Activated CD4-positive, alpha-beta T cell treated with anti-CD3 and anti-CD28 coated beads for 24 hours (primary cell): ENCODE measurements around the gene SYNE2.

ENCODE experiments used
- DNase-seq, 2 donors: peaks; one replicate each; pipeline ENCODE4 v3.0.0-alpha.2; 2020; ENCODE audit warnings: low read depth in 2 of 2

SYNE2 gene

DNA sequence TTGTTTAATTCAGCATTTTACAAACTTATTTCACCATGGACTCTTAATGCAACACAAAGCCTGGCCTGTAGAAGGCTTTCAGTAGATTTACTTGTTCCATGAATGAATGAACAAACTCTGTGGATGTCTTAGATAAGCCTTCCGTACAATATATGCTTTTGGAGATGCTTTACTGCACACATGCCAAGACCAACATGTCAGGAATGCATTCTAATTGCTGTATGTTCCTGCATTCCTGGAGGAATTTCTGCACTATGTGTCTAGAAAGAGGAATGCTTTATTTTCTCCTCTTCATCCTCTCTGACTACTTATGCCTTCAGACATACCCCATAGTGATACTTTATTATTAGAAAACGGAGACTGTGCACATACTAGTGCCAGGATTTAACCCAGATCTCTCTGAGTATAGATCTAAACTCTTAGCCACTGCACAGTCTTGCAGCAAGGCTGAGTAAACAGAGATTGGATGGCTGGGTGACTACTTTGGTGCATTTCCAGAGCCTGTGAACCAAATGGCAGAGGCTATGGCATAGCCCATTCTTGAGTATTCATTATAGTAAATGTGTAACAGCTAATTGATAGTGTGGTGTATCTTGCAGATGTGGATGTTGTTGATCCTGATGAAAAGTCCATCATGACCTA, 108.2 kb downstream of the SYNE2 start:
- DNase-seq: no peak

DNA sequence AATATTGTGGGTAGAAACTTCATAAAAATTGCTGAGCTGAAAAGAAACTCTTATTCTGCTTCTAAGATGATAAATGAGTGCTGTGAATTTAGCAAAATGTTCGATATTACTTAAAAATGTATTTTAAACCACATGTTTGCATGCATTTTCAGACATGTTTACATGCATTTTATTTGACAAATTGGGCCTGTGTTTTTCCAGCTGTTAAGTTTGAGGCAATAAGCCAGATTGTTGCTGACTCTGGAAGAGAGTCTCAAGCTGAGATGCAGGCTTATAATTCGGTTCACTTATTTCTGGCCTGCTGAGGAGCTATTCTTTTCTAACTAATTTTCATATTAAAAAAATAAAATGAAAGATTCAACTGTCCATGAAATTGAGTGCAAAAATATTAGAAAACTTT, 110.1 kb downstream of the SYNE2 start:
- no peak for DNase-seq

DNA sequence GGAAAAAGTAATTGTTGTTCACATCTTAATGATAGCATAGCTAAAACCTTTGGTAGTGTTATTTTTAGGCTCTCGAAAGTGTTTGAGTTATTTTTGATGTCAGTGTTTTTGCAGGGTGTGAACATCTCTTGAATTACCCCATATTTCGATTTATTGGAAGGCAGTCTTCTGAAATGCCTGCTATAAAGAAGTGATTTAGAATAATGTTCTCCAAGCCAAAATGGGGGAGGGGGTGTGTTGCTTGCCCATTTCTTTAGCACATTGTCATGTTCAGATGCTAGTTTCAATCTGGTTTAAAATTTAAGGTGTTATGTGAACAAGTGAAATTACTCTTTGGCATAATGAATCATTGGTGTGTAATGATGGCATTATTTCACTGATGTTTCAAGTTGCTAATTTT, 110.6 kb downstream of the SYNE2 start:
- DNase-seq: no peak

DNA sequence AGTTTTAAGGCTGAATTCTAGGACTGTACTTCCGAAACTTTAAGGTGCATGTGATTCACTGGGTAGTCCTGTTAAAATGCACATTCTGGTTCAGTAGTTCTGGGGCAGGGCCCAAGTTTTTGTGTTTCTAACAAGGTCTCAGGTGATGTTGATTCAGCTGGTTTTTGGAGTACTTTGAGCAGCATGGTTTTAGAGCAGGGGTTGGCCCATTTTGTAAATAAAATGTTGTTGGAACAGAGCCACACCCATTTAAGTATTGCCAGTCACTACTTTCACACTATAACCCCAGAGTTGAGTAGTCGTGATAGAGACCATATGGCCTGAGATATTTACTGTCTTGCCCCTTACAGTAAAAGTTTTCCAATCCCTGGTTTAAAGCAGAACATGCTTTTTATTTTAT, 111.3 kb downstream of the SYNE2 start:
- DNase-seq: no peak

DNA sequence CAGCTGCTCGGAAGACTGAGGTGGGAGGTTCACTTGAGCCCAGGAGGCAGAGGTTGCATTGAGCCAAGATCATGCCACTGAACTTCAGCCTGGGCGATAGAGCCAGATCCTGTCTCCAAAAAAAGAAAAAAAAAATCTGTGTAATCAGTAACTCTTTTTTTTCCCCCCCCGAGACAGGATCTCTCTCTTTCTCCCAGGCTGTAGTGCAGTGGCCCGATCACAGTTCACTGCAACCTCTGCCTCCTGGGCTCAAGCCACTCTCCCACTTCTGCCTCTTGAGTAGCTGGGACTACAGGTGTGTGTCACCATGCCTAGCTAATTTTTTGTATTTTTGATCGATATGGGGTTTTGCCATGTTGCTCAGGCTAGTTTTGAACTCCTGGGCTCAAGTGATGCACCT, 113.6 kb downstream of the SYNE2 start:
- DNase-seq: no peak

DNA sequence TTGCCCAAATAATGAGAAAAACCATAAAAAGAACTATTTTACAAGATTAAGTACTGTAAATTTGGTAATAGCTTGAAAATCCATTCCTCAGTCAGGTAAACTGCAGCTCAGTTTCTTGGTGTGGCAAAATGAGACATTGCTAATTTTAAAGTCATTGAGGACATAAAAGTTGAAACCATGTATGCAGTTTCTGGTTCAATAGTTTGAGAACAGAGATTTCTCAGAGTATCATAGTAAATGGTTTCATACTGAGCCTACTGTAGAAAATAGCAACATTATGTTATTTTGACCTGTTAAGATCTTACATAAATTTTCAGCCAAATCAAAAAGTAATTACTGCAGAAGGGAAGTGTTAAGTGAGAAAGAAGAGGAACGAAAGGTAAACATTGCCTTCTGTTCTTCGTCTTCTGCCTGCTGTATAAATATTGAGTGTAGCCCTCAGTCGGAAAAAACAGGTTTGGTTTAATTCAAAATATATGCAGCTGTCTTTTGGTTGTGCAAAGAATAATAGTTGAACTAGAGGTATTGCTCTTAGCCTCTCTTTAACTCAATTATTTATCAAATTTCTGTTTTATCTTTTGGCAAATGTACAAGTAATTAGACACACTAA, 119.6 kb downstream of the SYNE2 start:
- no peak for DNase-seq

DNA sequence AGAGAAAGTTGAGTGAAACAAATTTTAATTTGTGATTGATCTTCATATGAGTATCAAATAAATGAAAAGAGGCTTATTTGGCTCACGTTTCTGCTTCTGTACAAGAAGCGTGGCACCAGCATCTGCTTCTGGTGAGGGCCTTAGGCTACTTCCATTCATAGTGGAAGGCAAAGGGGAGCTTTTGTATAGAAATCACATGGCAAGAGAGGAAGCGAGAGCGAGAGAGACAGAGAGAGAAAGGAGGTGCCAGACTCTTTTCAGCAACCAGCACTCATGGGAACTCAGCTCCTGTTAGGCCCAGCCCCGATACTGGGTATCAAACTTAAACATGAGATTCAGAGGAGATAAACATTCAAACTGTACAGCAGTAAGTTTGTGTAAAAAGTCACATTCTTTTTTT, 121.4 kb downstream of the SYNE2 start:
- no peak for DNase-seq

DNA sequence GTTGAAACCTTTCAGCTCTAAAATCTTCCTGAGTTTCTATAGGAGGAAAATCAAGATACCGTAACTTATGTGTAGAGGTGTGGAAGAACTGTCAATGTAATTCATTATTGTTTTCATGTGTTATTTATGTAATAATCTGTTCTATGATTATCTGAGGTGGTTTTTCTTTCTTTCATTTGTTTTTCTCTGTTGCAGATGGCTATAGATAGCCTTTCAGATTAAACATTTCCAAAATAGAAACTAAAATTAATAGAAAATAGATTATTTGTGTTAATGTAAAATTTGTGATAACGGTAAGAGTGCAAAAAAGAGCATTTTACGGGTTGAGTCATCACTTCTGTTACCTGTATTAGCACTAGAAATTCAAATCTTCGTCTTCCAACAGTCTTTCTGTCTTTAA, 128.8 kb downstream of the SYNE2 start:
- DNase-seq: no peak

DNA sequence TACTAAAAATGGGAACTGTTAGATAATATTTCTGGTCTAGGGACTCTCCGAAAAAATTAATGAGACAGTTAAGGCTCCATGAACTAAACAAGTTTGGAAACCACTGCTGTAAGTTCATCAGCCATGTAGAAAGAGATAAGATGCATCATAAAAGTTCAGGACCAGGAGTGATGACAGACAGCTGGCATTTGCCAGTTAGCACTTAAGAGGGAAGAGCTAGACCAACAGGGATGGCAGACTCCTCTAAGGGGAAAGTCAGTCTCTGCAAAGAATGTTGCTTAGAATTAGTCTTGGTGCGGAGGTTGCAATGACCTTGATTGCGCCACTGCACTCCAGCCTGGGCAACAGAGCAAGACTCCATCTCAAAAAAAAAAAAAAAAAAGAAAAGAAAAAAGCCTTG, 129.4 kb downstream of the SYNE2 start:
- no peak for DNase-seq

DNA sequence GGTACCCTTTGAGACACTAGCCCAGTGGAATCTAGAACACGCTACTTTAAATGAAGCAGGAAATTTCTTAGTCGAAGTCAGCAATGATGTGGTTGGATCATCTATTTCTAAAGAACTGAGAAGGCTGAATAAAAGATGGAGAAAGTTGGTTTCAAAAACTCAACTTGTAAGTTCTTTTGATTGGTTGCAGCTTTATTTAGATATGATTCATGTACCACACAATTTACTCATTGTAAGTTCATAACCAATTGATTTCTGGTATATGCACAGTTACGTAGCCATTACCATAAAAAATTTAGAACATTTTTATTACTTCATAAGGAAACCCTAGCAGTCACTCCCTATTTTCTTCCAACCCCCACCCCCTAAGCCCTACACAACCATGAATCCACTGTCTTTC, 129.8 kb downstream of the SYNE2 start:
- no peak for DNase-seq

DNA sequence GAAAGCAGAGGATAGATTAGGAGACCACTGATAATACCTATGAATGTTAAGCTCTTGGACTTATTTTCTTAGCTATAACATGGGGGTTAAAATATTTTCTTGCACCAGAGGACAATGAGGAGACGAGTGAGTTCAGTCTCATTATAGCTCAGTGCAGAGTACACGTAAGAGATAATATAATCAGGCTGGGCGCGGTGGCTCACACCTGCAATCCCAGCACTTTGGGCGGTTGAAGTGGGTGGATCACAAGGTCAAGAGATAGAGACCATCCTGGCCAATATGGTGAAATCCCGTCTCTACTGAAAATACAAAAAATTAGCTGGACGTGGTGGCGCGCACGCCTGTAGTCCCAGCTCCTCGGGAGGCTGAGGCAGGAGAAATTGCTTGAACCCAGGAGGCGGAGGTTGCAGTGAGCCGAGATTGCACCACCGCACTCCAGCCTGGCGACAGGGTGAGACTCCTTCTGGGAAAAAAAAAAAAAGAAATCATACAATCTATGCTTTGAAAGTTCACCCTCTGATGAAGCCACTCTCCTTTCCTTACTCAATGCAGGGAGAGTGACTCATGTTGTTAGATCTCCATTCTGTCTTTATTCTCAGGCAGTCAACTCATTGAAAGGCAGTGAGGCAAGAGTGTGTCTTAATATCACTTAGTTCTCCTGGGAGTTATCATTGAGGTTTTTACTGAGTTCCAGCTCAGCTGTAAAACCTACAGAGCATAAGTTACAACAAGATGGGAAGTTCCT, 134.2 kb downstream of the SYNE2 start:
- no peak for DNase-seq

DNA sequence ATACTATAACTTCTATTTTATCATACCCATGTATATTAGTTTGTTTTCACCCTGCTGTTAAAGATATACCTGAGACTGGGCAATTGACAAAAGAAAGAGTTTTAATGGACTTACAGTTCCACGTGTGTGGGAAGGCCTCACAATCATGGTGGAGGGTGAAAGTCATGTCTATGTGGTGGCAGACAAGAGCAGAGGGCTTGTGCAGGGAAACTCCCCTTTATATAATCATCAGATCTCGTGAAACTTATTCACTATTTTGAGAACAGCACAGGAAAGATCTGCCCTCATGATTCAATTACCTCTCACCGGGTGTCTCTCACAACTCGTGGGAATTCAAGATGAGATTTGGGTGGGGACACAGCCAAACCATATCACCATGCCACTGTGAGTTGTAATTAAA, 135.8 kb downstream of the SYNE2 start:
- no peak for DNase-seq

DNA sequence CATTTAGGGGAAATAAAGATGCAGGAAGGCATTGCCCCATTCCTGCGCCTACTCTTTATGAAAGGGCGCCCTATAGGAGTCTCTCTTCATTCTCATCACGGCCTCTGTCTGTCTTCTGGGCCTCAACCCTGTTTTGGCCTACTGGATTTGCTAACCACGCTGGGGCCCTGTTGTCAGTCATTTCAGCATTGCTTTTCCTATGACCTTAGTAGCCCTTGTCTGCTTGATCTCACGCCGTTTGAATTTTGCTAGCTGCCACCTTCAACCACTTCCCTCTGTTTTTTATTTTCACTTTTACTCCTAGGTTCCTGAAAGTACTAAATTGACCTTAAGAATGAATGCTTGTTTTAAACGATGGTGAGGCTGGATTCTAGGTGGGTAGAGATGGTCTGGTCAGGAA, 139.0 kb downstream of the SYNE2 start:
- no peak for DNase-seq

DNA sequence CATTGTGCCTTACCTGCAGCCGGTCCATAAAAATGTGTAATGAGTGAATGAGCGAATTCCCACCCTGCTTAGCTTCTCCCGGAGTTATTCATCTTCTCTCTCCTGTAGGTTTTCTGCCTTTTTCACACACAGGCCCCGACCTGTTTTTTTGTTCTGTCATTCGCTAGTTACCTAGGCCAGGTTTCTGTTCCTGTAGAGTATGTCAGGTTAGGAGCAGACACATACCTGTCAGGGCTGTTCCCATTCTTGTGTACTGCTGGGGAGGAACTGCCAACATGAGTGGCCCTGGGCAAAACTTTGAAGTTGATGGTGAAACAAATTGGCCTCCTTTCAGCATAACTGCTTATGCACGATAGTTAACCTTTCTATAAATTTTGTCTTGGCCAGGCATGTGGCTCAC, 140.1 kb downstream of the SYNE2 start:
- DNase-seq: no peak

DNA sequence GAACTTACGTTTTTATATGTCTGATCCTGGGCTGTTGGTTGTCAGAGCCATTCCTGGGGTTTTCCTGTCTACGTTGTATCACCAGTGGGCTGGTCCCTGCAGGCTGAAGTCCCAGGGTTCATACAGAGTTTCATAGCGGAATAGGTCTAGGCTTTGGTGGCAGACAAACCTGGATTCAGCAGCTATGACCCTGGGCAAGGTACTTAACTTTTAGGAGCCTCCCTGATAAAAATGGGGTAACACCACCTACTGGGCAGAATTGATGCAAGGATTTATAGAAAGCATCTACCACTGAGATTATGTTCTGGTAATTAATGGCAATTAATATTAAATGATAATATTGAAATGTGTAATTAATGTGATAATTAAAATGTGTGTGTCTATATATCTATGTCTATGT, 141.2 kb downstream of the SYNE2 start:
- DNase-seq: no peak

DNA sequence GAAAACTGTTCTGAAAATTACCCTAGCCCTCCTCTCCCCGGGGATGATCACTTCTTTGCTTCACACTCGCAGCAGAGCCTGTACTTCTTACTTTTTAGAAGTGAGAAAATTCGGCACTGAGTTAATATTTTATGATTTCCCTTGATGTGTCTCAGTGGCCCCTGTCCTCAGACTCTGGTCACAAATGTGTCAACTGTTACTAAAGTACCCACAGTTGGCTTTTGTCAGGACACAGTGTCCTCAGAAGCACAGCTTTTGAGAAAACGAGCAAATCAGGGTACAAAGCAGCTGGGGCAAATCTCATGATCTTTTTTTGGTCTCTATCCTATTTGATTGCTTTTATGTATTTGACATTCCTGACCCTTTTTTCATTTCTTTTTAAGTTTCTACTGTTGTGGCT, 142.5 kb downstream of the SYNE2 start:
- DNase-seq: no peak

DNA sequence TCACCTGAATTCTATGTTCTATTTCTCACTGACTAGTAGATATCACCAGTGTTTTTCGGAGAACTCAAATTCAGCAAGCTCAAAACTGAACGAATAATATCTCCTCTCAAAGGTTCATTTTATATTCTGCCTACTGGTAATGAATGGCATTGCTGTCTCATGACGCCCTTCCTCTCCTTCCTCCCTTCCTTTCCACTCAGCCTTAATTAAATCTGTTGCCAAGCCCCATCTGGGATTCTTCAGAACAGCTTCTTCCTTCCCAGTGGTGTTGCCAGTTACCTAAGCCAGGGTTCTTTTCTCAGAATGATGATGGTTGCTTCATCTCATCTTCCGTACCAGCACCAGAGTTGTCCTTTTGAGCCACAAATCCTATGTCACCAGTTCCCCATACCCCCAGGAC, 143.2 kb downstream of the SYNE2 start:
- DNase-seq: no peak

DNA sequence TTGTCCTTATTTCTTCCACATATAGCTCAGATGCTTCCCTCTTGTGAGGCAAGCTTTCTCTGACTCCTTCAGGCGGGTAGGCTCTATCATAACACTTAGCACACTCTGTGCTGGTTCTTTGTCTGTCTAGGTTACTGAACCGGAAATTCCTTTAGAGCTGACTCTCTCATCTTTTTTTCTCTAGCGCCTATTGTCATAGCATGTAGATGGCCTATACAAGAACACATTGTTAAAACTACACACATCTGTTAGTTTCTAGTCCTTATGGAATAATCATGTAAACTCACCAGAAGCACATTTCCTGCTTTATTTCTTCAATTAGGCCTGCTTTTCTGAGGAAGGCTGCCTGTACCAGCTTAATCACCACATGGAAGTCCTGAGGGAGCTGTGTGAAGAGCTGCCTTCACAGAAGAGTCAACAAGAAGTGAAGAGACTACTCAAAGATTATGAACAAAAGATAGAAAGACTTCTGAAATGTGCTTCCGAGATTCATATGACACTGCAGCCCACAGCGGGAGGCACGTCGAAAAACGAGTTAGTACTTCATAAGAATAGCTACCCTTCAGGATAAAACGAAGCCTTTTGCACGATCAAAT, 143.9 kb downstream of the SYNE2 start:
- DNase-seq: no peak

DNA sequence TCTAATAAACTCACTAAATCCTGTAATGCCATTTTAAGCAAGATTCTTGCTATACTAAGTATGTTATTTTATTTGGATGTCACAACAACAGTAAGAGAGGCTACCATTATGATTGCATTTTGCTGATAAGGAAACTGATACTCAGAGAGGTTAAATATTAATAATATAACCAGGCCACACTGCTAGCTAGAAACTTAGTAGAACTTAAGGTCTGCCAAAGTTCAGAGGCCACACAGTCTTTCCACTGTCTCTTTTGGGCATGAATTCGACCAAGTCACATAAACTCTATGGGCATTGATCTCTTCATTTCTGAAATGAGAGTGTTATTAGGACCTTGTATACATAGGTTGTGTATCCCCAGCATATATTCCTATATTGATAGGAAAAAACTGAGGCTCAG, 147.9 kb downstream of the SYNE2 start:
- DNase-seq: no peak

DNA sequence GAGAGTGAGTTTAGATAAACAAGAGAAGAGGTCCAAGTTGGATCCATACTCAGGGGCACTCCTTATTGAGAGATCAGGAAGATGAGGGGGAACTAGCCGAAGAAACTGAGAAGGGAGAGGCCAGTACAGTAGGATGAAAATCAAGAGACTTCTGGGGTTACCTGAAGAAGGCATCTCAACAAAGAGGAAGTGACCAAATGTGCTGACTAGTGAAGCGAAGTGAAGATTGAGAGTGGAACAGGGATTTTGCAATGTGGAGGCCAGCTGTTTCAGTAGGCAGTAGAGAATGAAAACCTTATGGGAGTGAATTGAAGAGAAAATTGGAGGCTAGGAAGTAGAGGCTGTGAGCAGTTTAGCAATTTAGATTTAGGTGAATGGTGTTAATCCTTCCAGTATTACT, 153.0 kb downstream of the SYNE2 start:
- no peak for DNase-seq

DNA sequence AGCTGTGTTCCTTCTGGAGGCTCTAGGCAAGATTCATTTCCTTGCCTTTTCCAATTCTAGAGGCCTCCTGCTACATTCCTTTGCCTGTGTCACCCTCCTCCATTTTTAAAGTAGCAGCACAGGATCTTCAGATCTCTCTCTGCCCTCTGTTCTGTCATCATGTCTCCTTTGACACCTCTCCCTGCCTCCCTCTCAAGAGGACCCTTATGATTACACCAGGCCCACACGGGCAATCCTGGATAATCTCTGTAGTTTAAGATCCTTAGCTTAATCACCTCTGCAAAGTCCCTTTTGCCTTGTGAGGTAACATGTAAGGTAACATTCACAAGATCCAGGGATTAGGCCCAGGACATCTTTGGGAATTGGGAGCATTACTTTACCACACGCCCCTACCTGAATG, 155.2 kb downstream of the SYNE2 start:
- DNase-seq: no peak

DNA sequence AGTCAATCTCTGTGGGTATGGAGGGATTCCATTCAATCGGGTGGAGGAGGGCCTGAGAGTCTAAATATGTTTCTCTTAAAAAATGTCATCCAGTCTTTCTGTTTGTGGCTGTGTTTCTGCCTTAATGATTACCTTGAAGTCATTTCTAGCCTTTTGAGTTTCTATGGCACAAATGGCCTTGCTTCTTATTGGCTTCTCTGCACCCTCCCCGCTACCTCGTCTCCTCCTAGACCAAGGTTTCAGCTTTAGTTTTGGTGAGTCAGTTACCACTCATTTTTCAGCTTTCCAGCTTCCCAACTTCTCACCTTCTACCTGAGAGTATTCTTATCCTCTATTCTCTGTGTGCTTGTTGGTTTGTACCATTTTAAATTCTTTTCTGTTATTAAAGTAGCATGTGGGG, 159.2 kb downstream of the SYNE2 start:
- no peak for DNase-seq

DNA sequence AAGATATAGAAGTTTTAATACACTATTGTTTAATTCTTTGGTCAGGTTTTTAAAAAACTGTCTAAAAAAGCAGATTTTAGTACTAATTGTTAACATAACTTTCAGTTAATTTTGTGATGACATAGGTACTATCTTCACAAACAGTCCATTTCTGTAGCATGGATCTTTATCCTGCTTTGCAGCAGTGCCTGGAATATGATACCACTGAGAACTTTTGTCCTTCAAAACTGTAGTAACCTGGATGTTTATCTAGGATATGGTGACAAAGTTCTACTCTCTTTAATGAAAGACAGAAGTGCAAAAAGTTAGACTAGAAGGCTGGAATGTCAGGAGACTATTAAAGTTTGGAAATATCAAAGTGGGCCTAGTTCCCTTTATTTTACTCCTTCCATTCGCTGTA, 159.9 kb downstream of the SYNE2 start:
- no peak for DNase-seq
